Stimulated activated naive CD8-positive, alpha-beta T cell treated with anti-CD3 and anti-CD28 coated beads, Interleukin-15, Interleukin-2, amounts not matched to agents 100 ng/mL and 50 ng/mL, for 24 hours (primary cell): ENCODE measurements around the gene MUC2.

Experiments
- H3K27ac Mint-ChIP-seq: one replicate; pipeline ENCODE4 v1.8.0; 2021; ENCODE audit warnings: mild to moderate bottlenecking, mixed read lengths
- H3K27me3 Mint-ChIP-seq: one replicate; pipeline ENCODE4 v1.8.0; 2021; ENCODE audit warnings: mixed read lengths
- H3K36me3 Mint-ChIP-seq: one replicate; pipeline ENCODE4 v1.8.0; 2021; ENCODE audit warnings: low read depth, mixed read lengths
- H3K4me1 Mint-ChIP-seq: one replicate; pipeline ENCODE4 v1.8.0; 2021; ENCODE audit warnings: low read depth, mixed read lengths
- H3K4me3 Mint-ChIP-seq: one replicate; pipeline ENCODE4 v1.8.0; 2021; ENCODE audit warnings: mild to moderate bottlenecking, mixed read lengths
- H3K9me3 Mint-ChIP-seq: one replicate; pipeline ENCODE4 v1.8.0; 2021; ENCODE audit warnings: mixed read lengths

The MUC2 gene

DNA sequence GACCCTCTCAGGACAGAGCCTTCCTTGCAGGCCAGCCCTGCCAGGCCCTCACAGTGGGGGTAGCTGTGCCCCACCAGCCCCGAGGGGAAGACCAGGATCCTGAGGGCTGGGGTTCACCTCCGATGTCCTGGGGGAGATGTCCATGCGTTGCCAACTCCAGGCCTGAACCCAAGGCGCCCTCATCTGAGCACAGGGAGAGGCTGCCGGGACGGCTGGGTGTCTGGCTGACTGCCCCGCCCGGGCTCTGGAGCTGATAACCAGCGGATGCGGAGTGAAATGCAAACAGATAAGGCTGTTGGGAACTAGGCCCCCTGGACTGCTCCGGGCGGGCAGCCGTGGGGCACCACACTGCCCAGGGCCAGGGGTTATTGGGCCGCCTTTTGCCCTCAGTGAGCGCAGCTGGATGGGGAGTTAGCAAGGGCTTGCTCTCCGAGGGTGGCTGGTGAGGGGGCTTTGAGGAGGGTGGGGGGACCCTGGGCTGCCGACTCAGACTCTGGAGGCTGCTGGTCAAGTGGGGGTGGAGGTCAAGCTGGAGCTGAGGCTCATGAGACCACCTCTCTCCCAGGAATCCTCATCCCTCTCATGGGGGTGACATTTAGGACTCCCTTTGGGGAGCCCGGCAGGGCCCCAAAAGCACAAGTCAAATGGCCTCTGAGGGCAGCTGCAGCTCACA is 32.6 kb upstream of the MUC2 start:
- Mint-ChIP-seq H3K27ac (no peak overlapping the region), H3K4me3 (no peak overlapping the region), H3K9me3 (no peaks in the 10 kb centered on the region), H3K4me1 (peaks cover 3% of the 10 kb centered on the region), H3K36me3 (no peaks in the 10 kb centered on the region), H3K27me3 (peaks cover 17% of the 10 kb centered on the region)

DNA sequence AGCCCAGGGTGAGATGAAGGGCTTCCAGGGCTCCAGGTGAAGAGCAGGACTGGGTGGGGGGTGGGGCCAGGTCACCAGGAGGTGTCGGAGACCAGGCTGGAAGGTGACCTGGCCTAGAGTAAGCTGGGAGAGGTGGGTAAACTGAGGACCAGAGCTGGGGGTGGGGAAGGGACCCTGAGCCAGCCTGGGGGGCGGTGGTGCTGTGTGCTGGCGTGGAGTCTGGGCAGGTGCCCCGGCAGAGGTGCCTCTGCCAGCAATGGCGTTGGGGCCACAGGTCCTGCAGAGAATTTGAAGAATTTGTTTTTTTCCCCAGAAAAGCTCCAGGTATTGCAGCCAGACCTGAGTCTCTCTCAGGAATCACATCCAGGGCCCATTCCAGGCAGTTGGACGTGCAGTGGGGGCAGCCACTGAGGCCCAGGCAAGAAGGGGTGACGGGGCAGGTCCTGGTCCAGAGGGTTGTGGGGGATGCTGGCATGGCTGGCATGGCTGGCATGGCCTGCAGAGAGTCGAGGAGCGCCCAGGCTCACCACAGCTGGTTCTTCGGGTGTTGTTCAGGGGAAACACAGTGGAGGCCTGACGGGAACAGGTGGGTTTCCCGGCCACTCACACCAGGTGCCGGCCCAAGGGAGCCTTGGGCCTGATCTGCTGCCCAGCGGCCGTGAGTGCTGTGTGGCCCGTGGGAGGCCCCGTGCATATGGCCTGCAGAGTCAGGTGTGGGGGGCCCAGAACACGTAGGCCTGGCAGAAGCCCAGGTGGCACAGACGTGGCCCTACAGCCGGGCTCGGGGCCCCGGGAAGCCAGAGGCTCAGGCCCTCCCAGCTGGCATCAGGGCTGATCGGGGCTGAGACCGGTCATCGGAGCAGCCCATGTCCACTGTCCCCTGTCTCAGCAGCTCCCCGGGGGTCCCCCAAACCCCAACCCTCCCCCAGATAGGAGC is 31.8 kb upstream of the MUC2 start:
- Mint-ChIP-seq H3K4me3 (no peak overlapping the region), H3K9me3 (no peaks in the 10 kb centered on the region), H3K4me1 (peaks cover 3% of the 10 kb centered on the region), H3K36me3 (no peaks in the 10 kb centered on the region), H3K27me3 (peaks cover 19% of the 10 kb centered on the region), H3K27ac (no peak overlapping the region)

DNA sequence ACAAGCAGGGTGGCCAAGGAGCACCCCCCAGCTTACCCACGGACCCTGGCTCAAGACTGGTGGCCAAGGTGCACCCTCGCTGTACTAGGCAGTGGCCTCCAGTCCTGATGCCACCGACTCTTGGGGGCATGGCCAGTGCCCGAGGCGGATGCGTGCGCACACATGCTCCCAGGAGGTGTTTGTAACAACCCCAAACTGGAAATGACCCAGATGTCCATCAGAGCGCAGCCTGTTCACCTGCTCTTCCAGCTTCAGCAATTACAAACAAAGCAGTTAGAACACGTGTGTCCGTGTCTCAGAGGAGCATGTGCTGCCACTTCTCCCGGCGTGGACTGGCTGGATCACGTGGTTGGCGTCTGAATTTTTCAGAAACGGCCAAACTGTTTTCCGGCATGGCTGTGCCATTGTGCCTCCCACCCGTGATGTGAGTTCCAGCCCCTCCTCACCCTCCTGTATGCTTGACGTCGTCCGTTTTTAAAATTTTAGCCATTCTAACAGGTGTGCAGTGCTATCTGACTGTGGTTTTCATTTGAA is 31.0 kb upstream of the MUC2 start:
- H3K4me1 Mint-ChIP-seq, result peaks cover 3% of the 10 kb centered on the region
- no peak overlapping the region for H3K4me3 Mint-ChIP-seq
- H3K27ac Mint-ChIP-seq, result no peak overlapping the region
- no peaks in the 10 kb centered on the region for H3K9me3 Mint-ChIP-seq
- peaks cover 22% of the 10 kb centered on the region for H3K27me3 Mint-ChIP-seq
- H3K36me3 Mint-ChIP-seq, result no peaks in the 10 kb centered on the region

DNA sequence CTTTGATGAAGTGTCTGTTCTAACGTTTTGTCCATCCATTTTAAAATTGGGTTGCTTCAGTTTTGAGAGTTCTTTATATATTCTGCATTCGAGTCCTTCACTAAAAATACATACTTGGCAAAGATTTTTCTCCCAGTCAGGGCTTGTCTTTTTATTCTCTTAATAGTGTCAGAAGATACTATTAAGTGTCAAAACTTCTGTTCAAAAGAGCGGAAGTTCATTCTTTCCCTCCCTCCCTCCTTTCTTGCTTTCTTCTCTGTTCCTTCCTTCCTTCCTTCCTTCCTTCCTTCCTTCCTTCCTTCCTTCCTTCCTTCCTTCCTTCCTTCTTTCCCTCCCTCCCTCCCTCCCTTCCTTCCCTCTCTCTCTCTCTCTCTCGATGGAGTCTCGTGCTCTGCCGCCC is 30.5 kb upstream of the MUC2 start:
- no peak overlapping the region for H3K27ac Mint-ChIP-seq
- no peaks in the 10 kb centered on the region for H3K9me3 Mint-ChIP-seq
- H3K4me3 Mint-ChIP-seq, result no peak overlapping the region
- peaks cover 24% of the 10 kb centered on the region for H3K27me3 Mint-ChIP-seq
- H3K4me1 Mint-ChIP-seq, result peaks cover 3% of the 10 kb centered on the region
- H3K36me3 Mint-ChIP-seq, result no peaks in the 10 kb centered on the region

DNA sequence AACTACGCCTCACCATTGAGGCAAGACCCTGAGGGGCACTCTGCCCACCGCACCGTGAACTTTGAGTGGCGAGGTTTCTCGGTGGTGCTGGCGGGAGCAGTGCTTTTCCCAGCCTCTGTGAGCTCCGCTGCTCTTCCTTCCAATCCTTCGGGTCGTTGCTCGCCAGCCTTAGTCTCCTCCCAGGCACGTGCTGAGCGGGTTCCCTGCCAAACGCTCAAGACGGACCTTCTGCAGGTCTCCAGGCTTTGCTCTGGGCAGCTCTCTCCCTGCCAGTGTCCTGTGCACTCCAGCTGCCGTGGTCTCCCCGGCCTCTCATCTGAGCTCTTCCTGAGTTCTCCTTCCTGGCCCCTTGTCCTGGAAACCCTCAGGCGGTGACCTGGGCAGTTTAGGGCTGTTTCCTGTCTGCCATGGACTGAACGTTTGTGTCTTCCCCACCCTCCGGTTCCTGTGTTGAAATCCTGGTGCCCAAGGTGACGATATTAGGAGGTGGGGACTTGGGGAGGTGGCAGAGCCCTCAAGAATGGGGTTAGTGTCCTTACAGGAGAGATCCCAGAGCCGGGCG is 27.0 kb upstream of the MUC2 start:
- peaks cover 24% of the 10 kb centered on the region for H3K27me3 Mint-ChIP-seq

DNA sequence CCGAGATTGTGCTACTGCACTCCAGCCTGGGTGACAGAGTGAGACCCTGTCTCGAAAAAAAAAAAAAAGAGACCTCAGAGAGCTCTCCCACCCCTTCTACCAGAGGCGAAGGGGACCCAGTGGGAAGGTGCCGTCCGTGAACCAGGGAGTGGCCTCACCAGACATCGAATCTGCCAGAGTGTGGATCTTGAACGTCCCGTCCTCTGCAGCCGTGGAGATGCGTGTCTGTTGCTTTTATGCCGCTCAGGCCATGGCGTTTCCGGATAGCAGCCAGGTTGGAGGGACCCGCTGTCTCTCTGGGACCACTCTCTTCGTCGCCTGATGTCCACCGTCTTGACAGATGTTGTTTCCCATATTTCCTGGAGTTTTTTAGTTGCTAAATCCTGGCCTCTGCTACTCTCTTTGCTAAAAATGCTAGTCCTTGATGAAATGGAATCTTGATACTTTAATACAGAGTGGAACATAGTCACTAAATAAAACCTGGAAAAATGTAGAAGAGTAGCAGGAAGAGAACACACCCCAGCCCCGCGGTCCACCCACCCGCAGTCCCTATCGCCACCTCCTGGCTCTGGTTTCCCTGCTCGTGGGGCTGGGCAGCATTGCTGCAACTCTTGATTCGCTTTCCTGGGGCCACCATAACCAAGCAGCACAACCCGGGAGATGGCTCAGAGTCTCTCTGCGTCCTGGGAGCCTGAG is 26.2 kb upstream of the MUC2 start:
- Mint-ChIP-seq H3K27ac (no peak overlapping the region), H3K36me3 (no peaks in the 10 kb centered on the region), H3K27me3 (peaks cover 24% of the 10 kb centered on the region), H3K9me3 (no peaks in the 10 kb centered on the region), H3K4me1 (peaks cover 3% of the 10 kb centered on the region), H3K4me3 (no peak overlapping the region)

More for the DNA sequence above, 27.0 kb upstream of the MUC2 start:
- H3K27ac Mint-ChIP-seq, result no peak overlapping the region
- H3K4me1 Mint-ChIP-seq, result peaks cover 3% of the 10 kb centered on the region
- H3K36me3 Mint-ChIP-seq, result no peaks in the 10 kb centered on the region
- no peak overlapping the region for H3K4me3 Mint-ChIP-seq
- no peaks in the 10 kb centered on the region for H3K9me3 Mint-ChIP-seq

DNA sequence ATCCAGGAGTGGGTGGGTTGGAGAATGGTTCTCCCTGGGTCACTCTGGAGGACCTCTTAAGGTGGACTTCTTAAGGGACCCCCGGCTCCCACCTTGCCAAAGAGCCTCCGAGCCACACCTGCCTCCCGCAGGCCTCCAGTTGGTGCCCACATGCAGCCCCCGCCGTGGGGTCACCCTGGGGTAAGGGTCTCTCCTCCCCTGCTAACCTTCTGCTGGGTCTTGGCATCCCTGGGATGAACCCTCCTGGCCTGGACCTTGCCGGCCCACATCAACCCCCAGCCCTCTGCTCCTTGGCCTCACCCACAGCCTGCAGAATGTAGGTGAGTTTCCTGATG is 25.6 kb upstream of the MUC2 start:
- no peaks in the 10 kb centered on the region for H3K9me3 Mint-ChIP-seq
- no peak overlapping the region for H3K27ac Mint-ChIP-seq
- peaks cover 21% of the 10 kb centered on the region for H3K27me3 Mint-ChIP-seq
- peaks cover 3% of the 10 kb centered on the region for H3K4me1 Mint-ChIP-seq
- no peak overlapping the region for H3K4me3 Mint-ChIP-seq
- no peaks in the 10 kb centered on the region for H3K36me3 Mint-ChIP-seq

DNA sequence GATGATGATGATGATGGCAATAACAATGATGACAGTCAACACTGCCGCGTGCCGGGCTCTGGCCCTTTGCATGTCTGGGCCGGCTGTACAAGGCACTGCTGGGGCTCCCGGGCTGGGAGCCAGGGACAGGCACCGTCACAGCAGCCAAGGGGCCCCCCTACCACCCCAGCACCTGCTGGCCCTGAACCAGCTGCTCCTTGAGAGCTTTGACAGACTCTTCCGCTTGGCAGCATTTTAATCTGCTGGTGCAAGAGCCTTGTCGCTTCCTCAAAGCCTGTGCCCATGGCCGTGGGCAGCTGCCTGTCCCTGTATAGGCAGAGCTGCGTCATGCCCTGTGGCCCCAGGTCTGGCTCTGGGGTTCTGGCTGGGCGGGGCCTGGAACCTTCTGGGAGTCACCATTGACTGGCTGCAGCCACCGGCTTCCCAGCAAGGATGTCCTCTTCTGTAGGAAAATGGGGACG is 25.2 kb upstream of the MUC2 start:
- H3K36me3 Mint-ChIP-seq, result no peaks in the 10 kb centered on the region
- H3K27me3 Mint-ChIP-seq, result peaks cover 19% of the 10 kb centered on the region
- no peaks in the 10 kb centered on the region for H3K9me3 Mint-ChIP-seq
- no peak overlapping the region for H3K27ac Mint-ChIP-seq
- no peak overlapping the region for H3K4me3 Mint-ChIP-seq
- H3K4me1 Mint-ChIP-seq, result peaks cover 3% of the 10 kb centered on the region

DNA sequence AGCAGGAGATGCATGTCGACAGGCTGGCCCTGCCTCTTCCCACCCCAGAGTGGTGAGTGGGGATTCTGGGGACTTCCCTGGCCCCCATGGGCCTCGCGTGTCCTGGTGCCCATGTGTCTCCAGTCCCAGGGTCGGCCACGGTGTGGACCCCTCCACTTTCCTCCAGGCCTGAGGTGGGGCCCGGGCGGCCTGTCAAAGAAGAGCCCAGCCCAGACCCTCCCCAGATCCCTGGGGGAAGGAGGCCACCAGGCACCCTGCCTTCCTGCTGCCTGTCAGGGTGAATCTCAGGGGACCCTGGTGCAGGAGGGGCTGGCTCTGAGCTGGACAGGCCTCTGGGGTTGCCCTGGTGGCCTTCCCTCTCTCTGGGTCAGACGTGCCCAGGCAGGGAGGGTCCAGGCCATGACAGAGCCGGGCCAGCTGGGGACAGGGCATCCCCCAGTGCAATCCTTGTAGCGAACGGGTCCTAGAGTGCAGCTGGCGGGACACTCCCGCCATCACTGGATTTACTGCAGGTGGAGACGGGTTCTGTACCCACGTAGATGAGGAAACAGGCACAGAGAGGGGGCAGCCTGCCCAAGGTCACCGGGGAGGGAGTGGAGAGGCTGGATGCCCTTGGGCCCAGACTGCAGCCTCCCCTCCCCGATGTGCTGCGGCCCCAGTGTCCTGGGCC is 24.6 kb upstream of the MUC2 start:
- Mint-ChIP-seq H3K27ac (no peak overlapping the region), H3K27me3 (peaks cover 15% of the 10 kb centered on the region), H3K4me1 (peaks cover 3% of the 10 kb centered on the region), H3K9me3 (no peaks in the 10 kb centered on the region), H3K4me3 (no peak overlapping the region), H3K36me3 (no peaks in the 10 kb centered on the region)

DNA sequence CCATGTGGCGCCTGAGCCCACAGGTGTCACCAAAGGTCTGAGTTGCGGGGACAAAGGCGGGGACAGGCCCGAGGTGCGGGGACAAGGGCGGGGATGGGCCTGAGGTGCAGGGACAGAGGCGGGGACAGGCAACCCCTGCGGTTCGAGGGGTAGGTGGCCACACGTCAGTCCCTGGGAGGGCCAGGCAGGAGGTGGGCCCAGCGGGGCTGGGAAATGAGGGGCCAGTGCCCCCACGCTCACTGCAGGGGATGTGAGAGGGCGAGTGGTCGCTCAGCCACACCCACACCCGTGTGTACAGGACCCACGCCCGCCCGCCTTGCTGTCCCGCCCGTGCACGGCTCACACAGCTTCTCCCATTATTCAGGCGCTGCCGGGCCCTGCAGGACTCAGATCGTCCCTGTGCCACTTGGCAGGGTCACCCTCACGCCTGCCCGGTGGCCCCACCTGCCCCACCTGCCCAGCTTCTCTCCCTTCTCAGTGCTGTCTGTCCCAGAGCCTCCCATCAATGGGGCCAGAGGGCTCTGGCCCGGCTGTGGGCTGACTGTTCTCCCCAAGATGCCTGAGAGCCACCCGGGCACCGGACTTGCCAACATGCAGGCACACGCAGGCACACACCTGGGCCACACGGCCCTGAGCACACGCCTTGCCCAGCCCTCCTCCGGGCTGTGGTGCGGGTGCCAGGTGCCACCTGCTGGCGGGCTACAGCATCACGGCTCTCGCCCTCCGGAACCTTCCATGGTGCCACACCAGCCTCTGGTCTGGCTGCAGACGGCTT is 23.9 kb upstream of the MUC2 start:
- H3K4me3 Mint-ChIP-seq, result no peak overlapping the region
- no peak overlapping the region for H3K27ac Mint-ChIP-seq
- peaks cover 14% of the 10 kb centered on the region for H3K27me3 Mint-ChIP-seq
- H3K36me3 Mint-ChIP-seq, result no peaks in the 10 kb centered on the region
- H3K9me3 Mint-ChIP-seq, result no peaks in the 10 kb centered on the region
- peaks cover 3% of the 10 kb centered on the region for H3K4me1 Mint-ChIP-seq

DNA sequence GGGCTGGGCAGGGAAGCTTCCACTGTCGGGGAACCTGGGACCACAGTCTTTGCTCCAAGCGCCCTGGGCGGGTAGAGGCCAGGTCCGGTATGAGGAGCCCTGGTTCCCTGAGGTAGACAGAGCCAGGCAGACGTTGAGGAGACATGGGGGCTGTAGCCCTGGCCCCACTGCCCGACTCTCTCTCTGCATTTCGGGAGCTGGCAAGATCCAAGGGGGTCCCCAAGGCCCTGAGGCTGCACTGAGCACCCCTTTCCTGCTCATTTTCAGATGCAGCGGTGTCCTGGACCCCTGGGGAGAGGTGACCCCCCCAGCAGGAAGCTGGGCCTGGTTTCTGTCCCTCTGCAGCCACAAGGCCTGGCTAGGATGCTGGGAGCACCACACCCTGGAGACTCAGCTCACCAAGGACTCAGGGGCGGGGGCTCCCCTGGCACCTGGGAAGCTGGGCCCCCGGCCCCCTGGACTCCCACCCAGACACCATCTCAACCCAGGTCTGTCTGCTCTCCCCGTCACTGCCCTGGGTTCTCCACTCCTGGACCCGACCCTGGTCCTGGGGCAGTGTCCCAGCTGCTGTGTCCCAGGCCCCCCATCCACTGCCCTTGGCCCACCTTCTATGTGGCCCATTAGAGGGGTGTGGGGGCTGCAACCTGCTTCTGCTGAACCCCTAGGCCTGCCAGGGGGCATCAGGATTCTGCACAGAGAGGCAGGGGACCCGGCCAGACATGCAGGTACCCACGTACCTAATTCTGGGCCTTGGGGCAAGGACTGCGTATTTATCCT is 23.1 kb upstream of the MUC2 start:
- Mint-ChIP-seq H3K4me1 (peaks cover 3% of the 10 kb centered on the region), H3K9me3 (no peaks in the 10 kb centered on the region), H3K27me3 (peaks cover 11% of the 10 kb centered on the region), H3K4me3 (no peak overlapping the region), H3K36me3 (no peaks in the 10 kb centered on the region), H3K27ac (no peak overlapping the region)

DNA sequence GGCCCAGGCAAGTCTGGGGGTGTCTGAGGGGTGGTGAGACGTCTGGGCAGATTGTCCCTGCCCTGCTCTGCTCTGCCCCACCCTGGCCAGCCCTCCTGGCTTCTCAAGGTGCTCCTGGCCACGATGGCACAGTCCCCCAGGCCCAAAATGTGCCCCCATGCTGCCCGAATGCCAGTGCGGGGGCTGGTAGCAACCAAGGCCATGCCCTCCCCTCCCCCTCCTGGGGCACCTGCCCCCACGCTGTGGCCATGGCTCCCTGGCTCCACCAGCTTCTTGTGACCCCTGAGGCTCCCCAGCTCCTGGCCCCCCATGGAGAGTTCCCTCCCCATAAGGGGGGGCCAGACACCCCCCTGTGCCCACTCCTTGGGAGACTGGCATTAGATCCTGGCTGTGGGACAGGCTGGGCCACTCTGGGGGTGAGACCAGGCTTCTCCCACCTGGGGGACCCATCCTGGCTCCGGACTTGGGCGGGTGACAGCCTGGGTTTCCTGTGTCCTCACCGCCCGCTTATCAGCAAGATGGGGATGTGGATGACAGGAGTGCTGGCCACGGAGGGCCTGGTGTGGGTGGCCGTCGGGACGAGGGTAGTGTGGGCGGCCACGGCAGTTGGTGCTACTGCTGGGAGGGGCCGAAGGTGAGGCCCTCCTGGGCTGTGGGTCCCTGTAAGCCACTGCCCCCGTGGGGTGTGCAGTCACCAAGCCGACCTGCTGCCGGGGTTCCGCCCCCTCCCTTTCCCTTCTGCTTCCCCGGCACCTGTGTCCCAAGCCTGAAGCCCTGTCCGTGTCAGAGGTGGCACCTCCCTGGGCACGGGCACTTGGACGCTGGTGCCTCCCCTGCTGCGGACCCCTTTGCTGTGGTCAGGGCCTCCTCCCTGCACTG is 22.3 kb upstream of the MUC2 start:
- Mint-ChIP-seq H3K9me3 (no peaks in the 10 kb centered on the region), H3K4me1 (no peaks in the 10 kb centered on the region), H3K27me3 (peaks cover 4% of the 10 kb centered on the region)

More for the DNA sequence above, 22.3 kb upstream of the MUC2 start:
- no peaks in the 10 kb centered on the region for H3K36me3 Mint-ChIP-seq
- no peak overlapping the region for H3K4me3 Mint-ChIP-seq
- no peak overlapping the region for H3K27ac Mint-ChIP-seq
